SW 1271 (cell line): ENCODE results near the gene PRR13.
A peak's percentile ranks its signal among the peaks of the same experiment; 100 is the strongest.
"Not testable (repeated sequence)": the region's sequence is repeated elsewhere in the genome, so short reads cannot be mapped to it uniquely, and the experiment has no call there.

Source experiments
- DNase-seq, 2 experiments: peaks; one replicate each; lab custom pipeline; 2025; lab: John Stamatoyannopoulos, UW

Gene PRR13

DNA sequence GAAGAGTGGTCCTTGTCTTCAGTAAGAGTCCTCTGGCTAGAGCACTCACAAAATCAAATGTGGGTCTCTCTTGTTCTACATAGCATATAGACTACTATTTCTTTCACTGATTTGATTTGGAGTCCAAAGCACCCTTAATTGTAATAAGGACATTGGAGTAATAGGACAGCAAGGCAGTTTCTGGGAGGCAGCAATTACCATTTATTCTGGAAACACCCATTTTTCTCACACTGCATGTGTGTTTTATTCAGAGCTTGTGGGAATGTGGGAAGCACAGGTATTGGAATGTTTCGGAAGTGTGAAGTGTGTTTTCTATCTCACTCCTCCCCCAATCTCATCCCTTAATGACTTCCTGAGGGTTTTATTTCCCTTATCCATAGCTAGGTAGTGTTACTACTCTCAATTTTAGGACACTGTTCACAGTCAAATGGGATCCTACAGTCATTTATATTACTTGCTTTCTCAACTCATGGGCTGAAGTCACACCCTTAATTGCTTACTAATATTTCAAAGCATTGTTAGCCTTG is 30.6 kb downstream of the PRR13 start:
- DNase-seq: no peak

DNA sequence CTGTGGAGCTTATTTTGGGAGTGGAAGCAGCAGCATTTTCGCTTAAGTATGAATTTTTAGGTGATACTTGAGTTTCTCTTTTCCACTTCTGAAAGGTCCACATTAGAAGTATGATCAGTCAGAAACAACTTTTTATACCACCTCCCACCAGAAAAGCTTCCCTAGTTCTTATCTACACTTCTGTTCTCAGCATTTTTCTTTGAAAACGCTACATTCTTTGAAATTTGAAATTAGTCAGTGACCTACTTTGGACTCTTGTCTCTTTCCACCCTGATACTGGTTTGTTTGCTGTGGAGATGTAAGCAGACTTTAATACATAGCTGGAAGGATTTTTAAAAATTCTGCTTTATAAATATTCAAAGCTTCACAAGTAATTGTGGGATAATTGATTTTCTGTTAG is 32.5 kb downstream of the PRR13 start:
- DNase-seq: no peak

DNA sequence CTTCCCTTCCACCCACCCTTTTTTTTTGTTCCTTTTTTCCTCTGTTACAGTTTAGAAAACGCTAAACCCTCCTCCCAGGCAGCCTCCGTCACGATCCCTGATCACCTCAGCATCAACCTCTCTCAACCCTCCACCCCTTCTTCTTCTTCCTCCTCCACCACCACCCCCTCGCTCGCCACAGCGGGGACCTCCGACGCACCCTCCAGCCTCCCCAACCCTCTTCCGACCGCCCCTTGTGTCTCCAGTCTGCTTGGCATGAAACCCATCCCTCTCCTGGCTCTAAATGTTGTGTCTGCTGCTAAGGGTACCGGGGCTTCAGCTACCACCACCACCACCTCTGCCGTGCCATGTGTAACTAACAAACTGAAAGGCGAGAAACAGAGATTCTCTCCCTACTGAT is 33.3 kb downstream of the PRR13 start:
- DNase-seq: no peak

DNA sequence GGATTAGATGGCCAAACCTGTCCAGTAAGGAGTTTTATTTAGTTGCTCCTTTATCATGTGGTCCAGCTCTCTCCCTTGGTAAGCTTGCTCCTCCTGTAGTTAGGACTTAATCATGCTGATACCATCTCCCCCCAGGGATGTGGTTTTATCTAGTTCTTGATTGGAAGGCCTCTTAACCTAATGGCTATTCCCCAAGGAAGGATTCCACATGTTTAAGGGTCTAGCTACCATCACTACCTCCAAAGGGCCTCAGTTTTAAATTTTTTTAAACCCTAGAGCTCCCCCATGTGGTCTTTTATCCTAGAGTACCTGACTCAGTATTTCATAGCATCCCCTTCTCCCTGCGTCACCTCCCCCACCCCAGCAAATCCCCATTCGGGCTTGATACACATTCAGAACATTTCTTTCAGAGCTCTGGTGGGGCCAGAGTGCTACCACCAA is 35.3 kb downstream of the PRR13 start:
- peak in 1 of 2 experiments; percentile 44 for DNase-seq

DNA sequence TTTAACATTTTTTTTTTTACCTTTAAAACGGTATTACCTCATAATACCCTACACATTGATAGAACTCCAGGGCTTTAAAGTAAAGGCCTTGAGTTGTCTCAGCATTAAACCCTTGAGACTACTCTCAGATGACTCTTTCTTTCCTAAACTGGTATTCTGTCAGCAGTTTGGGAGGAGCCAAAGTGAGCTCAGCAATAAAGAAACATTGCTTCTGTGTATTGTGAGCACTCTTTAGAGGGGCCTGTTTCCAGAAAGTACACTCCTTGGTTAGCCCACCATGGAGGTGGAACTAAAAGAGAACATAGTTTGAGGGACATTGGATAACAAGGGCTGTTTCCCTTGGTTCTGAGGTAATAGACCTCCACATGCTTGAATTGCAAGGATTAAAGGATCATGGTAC is 37.3 kb downstream of the PRR13 start:
- no peak for DNase-seq

DNA sequence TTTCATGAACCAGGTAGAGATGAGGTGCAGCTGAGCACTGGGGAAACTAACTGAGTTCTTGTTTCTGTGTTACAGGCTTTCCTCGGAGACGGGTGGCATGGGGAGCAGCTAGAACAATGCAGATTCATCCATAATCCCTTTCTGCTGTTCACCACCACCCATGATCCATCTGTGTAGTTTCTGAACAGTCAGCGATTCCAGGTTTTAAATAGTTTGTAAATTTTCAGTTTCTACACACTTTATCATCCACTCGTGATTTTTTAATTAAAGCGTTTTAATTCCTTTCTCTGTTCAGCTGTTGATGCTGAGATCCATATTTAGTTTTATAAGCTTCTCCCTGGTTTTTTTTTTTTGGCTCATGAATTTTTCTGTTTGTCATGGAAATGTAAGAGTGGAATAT is 37.8 kb downstream of the PRR13 start:
- no peak for DNase-seq

DNA sequence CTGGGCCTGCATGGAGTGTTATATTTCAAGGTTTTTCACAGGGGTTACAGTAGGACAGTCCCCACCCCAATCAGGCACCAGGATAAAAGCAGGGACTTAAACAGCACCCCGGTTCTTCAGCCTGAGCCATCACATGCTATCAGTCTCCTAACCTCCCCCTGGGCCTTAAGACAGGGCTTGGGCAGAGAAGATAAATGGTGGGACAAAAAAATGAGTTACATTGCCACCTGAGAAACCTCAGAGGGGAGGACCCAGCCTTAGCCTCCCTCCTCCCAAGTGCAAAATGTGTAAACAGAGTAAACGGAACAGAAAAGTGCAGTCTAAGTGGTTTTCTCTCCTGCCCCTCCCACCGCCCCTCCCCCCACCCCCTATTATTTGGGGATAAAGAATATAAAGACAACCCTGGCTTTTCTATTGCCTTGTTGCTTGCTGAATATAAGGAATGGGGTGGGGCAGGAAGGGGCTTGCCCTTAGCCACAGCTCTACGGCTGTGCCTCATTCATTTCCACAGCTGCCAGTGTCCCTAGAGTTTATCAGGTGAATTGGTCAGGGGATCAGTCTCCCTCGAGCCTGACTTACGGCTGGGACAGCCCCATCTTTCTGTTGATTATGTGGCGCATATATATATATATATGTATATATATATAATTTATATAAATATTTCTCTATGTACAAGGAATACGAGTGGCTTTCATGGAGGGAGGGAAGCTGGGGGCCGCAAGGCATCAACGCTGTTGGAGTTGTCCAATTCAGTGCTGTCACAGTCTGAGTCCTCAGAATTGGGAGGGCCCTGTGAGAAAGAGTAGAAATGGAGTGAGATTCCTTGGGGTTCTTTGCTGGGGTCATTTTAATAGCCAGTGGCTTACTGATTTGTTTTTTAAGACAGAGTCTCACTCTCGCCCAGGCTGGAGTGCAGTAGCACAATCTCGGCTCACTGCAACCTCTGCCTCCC is 39.2 kb downstream of the PRR13 start:
- no peak for DNase-seq

DNA sequence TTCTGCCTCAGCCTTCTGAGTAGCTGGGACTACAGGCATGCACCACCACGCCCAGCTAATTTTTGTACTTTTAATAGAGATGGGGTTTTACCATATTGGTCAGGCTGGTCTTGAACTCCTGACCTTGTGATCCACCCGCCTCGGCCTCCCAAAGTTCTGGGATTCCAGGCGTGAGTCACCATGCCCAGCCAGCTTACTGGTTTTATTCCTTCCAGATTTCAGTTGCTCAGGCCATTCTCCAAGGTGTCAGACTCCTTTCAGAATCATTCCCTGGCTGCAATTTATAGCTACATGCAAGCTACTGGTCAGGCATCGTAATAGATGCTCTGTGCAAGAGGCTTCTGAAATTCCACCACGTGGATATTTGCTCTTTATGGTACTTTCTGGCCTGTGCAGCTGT is 39.9 kb downstream of the PRR13 start:
- DNase-seq: not testable (repeated sequence)

DNA sequence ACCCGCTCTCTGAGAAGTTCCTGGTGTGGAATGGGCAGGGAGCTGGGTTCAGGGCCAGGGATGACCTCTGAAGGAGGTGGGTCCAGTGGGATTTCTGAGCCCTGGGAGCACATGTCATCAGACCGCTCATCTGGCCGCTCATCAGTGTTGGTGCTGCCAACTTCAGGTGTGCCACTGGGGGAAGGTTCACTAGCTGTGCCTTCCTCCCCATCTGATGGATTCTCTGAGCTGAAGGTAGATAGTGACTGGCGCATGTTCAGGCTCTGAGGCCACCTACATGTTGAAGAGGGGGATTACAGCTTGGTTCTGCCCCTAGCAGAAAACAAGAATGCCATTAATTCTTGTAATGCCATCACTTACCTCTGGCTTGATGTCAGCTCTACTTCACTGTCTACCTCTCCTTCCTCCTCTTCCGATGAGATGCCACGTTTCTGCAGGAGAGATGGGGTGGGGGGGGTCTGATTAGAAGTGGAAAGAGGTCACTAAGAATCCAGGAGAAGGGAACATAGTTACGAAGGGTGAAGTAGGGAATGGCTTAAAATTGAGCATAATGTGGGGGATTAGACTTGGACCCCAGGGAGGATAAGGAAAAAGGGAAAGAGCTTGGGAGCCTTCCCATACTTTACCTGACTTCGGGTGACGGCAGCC is 40.5 kb downstream of the PRR13 start:
- DNase-seq: peak in 1 of 2 experiments; percentile 47

DNA sequence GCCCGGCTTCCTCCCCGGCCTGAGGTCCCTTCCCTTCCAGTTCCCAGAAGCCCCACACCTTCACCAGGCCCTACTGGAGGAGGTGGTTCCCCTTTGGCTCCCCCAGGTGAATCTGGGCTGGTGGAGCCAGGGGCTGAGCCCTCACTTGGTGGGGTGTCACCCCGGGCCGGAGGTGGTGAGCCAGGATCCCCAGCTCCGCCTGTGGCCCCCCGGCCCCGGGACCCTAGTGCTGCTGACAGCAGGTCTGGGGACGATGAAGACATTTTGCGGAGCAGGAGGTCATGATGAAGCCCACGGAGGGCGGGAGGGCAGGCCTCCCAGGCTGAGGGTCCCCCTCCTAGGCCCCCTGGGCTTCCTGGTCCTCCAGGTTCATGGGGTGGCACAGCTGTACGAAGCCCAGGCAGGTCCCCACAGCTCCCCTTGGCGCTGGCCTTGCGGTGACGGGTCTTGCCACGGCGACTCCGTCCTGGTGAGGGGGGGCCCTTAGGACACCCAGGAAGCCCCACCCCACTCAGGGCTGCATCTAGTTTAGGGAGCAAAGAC is 41.2 kb downstream of the PRR13 start:
- no peak for DNase-seq

DNA sequence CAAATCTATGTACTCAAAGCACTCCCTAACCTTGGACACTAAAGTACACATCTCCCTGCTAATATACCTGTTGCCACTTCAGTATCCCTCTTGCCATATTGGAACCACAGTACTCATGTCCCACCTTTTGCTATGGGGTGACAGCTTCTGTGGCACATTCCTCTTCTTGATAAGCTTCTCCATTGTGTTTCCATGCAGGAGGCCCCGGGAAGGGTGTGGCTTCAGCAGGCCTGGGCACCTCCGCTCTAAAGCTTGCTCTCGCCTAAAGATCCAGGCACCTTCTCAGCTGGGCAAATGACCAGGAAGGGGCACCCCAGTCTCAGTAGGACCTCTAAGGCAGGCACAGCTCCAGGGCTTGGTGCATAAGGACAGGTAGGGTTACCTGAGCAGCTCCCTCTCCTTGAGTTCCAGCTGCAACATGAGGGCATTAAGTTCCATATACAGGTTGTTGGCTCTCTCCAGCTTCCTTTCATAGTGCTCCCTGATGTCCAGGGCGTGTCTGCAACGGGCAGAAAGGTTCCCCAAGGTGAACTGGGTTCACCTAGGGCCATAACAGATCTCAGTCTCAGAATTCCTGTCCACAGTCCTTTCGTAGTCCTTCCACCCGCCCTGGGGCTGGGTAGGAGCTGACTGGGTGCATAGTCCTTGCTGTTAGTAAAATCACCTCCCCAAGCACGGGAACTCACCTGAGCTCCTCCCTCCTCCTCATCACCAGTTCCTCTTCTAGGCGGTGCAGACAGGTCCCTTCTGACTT is 41.9 kb downstream of the PRR13 start:
- no peak for DNase-seq

DNA sequence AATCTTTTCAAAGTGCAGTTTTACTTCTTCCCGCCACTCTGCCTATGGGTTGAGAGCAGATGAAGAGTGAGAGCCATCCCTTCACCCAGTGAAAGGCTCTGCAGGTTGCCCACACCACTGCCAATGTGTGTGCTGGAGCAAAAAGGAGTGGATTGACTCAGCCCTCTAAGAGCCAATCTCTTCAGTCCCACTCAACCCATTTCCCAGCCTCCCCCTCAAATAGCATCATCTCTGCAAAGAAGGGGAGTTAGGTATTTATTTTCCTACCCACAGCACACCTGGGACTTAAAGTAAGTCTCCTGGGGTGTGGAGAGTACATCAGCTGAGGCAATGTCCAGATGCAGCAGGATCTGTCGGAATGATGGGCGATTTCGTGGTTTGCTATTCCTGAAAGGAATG is 42.4 kb downstream of the PRR13 start:
- DNase-seq: no peak

DNA sequence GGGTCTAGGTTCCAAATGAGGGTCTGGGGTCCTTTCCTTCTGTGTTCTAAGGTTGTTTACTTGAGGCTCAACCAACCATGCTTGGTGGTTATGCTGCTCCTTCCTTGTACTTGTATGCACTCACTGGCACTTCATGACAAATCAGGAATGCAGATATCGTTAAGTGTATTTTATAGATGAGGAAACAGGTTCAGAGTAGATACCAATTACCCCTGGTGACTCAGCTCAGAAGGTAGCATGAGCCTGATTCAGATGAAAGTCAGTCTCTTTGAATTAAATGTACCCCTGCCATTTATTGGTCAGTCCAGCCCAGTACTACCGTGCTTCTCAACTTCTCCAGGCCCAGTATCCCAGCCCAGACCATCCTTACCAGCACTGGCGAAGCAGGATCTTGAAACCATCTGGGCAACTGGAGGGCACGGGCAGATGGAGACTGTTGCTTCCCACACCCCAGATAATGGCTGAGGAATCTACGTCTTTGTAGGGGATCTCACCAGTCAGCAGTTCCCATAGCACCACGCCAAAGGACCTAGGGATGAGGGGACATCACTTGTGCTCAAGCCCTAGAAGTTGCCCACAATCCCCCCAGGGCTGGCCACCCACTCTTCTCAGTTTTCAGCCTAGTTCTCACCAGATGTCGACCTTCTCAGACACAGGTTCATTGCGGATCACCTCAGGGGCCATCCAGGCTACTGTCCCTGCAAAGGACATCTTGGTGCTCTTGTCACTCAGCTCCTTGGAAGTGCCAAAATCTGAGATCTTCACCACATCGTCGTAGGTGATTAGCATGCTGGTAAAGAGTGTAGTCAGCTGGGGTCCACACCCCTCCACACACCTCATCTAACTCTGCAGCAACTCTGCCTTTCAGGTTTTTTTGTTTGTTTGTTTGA is 43.4 kb downstream of the PRR13 start:
- no peak for DNase-seq

DNA sequence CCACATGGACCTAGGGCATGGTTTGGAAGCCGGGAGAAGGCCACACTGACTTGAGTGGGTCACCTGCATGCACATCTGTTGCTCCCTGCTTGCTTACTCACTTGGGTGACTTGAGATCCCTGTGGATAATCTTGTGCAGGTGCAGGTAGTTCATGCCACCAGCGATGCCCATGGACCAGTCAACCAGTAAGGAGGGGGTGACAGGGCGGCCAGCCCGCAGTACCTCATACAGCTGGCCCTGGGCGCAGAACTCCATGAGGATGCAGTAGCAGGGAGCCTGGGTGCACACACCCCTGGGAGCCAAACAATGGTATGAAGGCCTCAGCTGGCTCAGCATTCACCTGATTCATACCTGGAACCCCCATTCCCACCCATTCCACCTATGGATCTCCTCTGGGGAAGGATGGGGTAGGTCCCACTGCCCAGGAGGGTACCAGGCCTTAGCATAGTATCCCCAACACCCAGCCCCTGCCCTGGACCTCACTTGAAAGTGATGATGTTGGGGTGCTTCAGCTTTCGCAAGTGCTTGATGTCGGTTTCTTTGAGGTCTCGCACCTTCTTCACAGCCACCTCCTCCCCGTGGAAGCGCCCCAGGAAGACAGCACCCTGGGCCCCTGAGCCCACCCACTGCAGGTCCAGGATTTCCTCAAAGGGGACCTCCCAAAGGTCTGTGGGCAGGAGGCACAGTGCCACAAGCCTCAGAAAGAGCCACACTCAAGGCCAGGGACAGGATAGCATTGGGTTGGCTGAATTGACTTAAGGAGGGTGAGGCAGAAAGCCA is 44.6 kb downstream of the PRR13 start:
- no peak for DNase-seq

DNA sequence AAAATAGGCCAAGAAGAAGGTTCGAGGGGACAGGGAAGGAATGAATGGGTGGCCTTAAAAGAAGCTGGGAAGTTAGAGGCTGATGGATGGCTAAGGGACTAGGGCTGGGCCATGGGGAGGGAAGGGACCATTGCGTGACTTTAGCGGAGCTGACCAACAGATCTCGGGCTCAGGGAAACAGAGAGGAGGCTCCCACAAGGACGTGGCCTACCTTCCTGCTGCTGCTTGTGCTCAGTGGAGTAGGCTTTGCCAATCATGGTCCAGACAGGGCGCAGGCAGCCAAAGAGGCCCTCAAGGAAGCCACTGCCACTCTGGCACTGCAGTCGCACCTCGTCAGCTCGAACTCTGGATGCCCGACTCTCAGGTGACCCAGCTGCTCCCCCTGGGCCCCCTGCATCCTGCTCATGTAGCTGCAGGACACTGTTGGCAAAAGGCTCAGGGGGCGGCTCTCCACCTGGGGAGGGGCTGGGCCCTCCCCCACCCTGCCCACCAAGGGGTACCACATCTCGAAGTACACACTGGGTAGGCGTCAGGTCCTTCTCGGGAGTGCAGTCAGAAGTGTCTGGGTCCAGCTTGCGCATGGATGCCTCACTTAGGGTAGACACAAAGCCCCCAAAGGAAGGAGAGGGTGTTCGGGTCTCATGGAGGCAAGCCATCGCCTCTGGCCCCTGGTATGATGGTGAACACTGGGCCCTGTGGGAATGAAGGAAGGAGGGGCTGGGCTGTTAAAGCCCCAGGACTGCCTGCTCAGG is 45.4 kb downstream of the PRR13 start:
- no peak for DNase-seq

DNA sequence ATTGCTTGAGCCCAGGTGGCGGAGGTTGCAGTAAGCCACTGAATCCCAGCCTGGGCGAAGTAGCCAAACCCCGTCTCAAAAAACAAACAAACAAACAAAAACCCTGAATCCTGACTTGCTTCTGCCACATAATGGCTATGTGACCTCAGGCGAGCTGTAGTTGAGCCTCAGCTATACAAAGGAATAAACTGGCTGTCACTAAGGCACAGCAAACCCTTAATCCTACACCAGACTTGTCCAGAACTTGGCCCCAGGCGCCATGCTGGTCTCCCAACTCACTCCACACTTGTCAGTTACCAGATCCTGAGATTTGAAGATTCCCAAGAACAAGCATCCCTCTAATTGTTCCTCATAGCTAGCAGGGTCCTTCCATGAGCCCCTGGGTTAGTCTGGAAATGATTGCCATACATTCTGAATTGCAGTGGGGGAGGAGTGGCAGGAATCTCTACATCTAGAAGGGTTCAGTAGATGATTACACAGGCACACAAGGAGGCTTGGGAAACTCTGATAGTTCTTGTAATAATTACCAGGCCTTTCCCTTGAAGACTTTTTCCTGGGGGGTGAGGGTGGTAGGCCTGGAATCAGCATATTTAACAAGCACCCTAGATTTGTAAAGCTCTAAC is 47.8 kb downstream of the PRR13 start:
- DNase-seq: no peak

DNA sequence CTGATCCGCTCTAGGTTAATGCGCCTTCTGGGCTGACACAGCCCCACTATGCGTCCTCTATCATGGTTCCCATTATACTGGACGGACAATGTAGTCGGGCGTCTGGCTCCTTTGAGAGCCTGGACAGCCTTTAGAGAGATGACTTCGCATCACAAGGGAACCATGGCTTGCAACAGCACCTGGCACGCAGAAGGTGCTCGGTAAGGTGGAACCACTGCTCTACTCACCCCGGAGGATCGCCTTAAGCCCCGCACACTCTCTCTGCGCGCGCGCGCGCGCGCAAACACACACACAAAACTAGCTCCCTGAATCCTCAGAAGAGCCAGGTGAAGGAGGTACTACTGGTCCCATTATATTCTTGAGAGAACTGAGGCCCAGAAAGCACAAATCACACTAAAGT is 50.7 kb downstream of the PRR13 start:
- no peak for DNase-seq

DNA sequence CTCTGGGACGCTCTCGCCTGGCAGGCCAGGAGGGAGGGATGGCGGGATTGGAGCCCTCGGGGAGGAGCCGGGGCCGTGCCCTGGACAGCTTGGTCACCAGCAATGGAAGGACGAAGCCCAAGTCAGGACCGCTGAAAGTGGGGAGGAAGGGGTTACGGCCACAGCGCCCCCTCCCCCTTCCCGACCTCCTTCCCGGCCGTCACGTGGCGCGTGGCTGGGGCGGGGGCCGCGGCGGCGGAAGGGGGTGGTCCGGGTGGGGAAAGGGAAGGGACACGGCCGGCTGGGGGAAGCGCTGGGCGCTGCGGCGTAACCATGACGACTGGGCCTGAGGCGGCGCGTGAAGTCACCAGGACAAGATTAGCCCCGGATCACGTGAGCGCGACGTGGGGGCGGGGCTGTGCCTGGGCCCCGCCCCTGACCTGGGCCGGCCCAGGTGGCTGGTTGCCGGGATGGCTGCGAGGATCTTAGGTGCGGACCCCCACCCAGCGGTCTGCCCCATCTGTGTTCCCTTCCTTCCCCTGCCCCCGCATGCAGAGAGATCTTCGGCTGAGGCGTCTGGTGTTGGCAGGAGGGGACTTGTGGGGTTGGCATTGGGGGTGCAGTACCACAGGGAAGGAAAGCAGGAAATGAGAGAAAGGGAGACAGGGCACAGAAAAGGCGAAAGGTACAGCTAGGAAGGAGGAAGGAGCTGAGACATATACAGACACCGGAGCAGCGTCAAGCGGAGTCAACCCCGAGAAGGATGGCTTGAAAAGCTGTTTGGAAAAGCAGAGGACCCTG is 51.5 kb downstream of the PRR13 start:
- DNase-seq: peak; percentile 61 to 87
